Neural cell (in vitro differentiated cells): ENCODE results near the gene MAP1LC3B2. TPM values are rescaled to one million over a fixed set of nuclear protein-coding genes. Genes with fewer than 3 reads are reported as not detected.

ENCODE experiments used
- H2AFZ ChIP-seq: fragments of 200-600, 300-800 bp; sonication (generic), shearing (Covaris generic); 2 replicates; pipeline ENCODE4 v1.6.0; 2014; ENCODE audit warnings: low read depth, mild to moderate bottlenecking, antibody characterized with exemption, low read length, moderate library complexity
- H3F3A ChIP-seq: fragments of 200-600 bp; shearing (Covaris generic); 2 replicates; pipeline ENCODE4 v1.6.1; 2016; ENCODE audit warnings: mild to moderate bottlenecking, moderate library complexity, mixed read lengths, antibody characterized with exemption, low read length; ENCODE audit not compliant: insufficient read depth, poor library complexity, severe bottlenecking
- H3K27ac ChIP-seq: fragments of 200-600, 300-800 bp; sonication (generic), shearing (Covaris generic); 2 replicates; pipeline ENCODE4 v1.5.1; 2014; ENCODE audit warnings: mild to moderate bottlenecking, low read length, moderate library complexity
- H3K27me3 ChIP-seq: fragments of 300-800, 200-600 bp; sonication (generic), shearing (Covaris generic); 2 replicates; pipeline ENCODE4 v1.6.0; 2014; ENCODE audit warnings: mild to moderate bottlenecking, low read depth, low read length, moderate library complexity; ENCODE audit not compliant: insufficient read depth
- H3K36me3 ChIP-seq: fragments of 300-800, 200-600 bp; sonication (generic), shearing (Covaris generic); 2 replicates; pipeline ENCODE4 v1.5.1; 2014; ENCODE audit warnings: mild to moderate bottlenecking, antibody characterized with exemption, low read length, moderate library complexity; ENCODE audit not compliant: insufficient read depth
- H3K4me2 ChIP-seq: fragments of 300-800, 200-600 bp; sonication (generic), shearing (Covaris generic); 2 replicates; pipeline ENCODE4 v1.6.0; 2014; ENCODE audit warnings: mild to moderate bottlenecking, low read length
- H3K4me3 ChIP-seq: fragments of 300-800, 200-600 bp; sonication (generic), shearing (Covaris generic); 2 replicates; pipeline ENCODE4 v1.5.1; 2014; ENCODE audit warnings: mild to moderate bottlenecking, low read length, moderate library complexity
- H3K79me2 ChIP-seq: fragments of 200-600 bp; shearing (Covaris generic); replicated peaks from 2 replicates; pipeline ENCODE4 v1.6.0; 2014; ENCODE audit warnings: mild to moderate bottlenecking, low read length, moderate library complexity; ENCODE audit not compliant: insufficient read depth
- H3K9ac ChIP-seq: fragments of 300-800, 200-600 bp; sonication (generic), shearing (Covaris generic); 2 replicates; pipeline ENCODE4 v1.6.1; 2016; ENCODE audit warnings: mild to moderate bottlenecking, low read length, mixed read lengths
- H3K9me2 ChIP-seq: fragments of 200-600 bp; shearing (Covaris generic); 2 replicates; pipeline ENCODE4 v1.6.1; 2016; ENCODE audit warnings: mild to moderate bottlenecking, low read length, mixed read lengths; ENCODE audit not compliant: insufficient read depth
- H3K9me3 ChIP-seq: fragments of 200-600, 300-800 bp; sonication (generic), shearing (Covaris generic); 2 replicates; pipeline ENCODE4 v1.6.1; 2016; ENCODE audit warnings: mild to moderate bottlenecking, mixed run types, low read length, moderate library complexity, mixed read lengths
- H4K20me1 ChIP-seq: fragments of 200-600 bp; shearing (Covaris generic); 2 replicates; pipeline ENCODE4 v1.6.1; 2016; ENCODE audit warnings: mild to moderate bottlenecking, mixed run types; ENCODE audit not compliant: insufficient read depth
- EP300 ChIP-seq: fragments of 450-650 bp; conservative IDR thresholded peaks from 2 replicates; pipeline ENCODE4 v1.6.1; 2014; ENCODE audit warnings: antibody characterized with exemption, mild to moderate bottlenecking, moderate library complexity; ENCODE audit not compliant: poor library complexity, severe bottlenecking
- EZH2 ChIP-seq: fragments of 200-600, 300-800 bp; shearing (Covaris generic), sonication (generic); IDR thresholded peaks from 2 replicates; pipeline ENCODE4 v1.6.1; 2014; ENCODE audit warnings: antibody characterized with exemption, low read length, borderline replicate concordance, mild to moderate bottlenecking; ENCODE audit not compliant: insufficient read depth, poor library complexity, severe bottlenecking
- MXI1 ChIP-seq: fragments of 450-650 bp; conservative IDR thresholded peaks from 2 replicates; pipeline ENCODE4 v1.6.1; 2014; ENCODE audit warnings: antibody characterized with exemption, mild to moderate bottlenecking; ENCODE audit not compliant: poor library complexity, severe bottlenecking
- POLR2AphosphoS5 ChIP-seq: IDR thresholded peaks from 2 replicates; pipeline ENCODE4 v1.6.1; 2012
- RAD21 ChIP-seq: fragments of 450-650 bp; conservative IDR thresholded peaks from 2 replicates; pipeline ENCODE4 v1.6.1; 2014; ENCODE audit warnings: antibody characterized with exemption, mild to moderate bottlenecking, moderate library complexity
- SMC3 ChIP-seq: fragments of 450-650 bp; conservative IDR thresholded peaks from 2 replicates; pipeline ENCODE4 v1.6.1; 2014; ENCODE audit warnings: antibody characterized with exemption, mild to moderate bottlenecking, moderate library complexity; ENCODE audit not compliant: poor library complexity
- TAF1 ChIP-seq: IDR thresholded peaks from 2 replicates; pipeline ENCODE4 v1.6.1; 2012; ENCODE audit warnings: low read depth
- polyA plus RNA-seq: library from polyadenylated mRNA; depleted of rRNA; stranded (reverse); fragments of >200 nt; gene quantifications from 2 replicates; pipeline ENCODE4 v1.2.3, GENCODE V29; 2014
- TF ChIP-seq, protein P1 (sequence below): IDR thresholded peaks from 2 replicates; pipeline ENCODE4 v1.6.1; 2012; ENCODE audit warnings: borderline replicate concordance
- TF ChIP-seq, protein P2 (sequence below): fragments of 450-650 bp; IDR thresholded peaks from 2 replicates; pipeline ENCODE4 v1.5.1; 2014; ENCODE audit warnings: antibody characterized with exemption, mild to moderate bottlenecking, moderate library complexity; ENCODE audit not compliant: poor library complexity, severe bottlenecking

MAP1LC3B2 gene
- polyA plus RNA-seq, 1 donor from 2014 or later, result 3.9 TPM

DNA sequence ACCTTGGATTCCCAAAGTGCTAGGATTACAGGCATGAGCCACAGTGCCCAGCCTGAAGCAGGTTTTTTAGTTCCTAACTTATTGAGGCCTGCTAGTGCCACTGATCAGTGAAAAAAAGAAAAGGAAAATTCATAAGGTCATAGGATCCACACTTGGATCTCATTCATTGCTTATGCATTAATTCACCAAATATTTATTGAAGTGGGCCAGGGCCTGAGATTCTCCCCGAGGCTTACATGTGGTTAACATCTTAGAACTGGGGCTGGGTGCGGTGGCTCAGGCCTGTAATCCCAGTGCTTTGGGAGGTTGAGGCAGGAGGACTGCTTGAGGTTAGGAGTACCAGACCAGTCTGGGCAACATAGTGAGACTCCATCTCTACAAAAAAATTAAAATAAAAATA lies 29.5 kb upstream of the MAP1LC3B2 start:
- no peak overlapping the region for H3K9ac ChIP-seq
- H2AFZ ChIP-seq, result no peak overlapping the region
- H3K79me2 ChIP-seq, result no peaks in the 10 kb centered on the region
- no peaks in the 10 kb centered on the region for H3K9me2 ChIP-seq
- no peak overlapping the region for H3K27ac ChIP-seq
- no peaks in the 10 kb centered on the region for H4K20me1 ChIP-seq
- TF ChIP-seq EP300 (no peak), POLR2AphosphoS5 (no peak), EZH2 (no peak), RAD21 (no peak), MXI1 (no peak), SMC3 (no peak), TAF1 (no peak)
- TF ChIP-seq, protein P1, sequence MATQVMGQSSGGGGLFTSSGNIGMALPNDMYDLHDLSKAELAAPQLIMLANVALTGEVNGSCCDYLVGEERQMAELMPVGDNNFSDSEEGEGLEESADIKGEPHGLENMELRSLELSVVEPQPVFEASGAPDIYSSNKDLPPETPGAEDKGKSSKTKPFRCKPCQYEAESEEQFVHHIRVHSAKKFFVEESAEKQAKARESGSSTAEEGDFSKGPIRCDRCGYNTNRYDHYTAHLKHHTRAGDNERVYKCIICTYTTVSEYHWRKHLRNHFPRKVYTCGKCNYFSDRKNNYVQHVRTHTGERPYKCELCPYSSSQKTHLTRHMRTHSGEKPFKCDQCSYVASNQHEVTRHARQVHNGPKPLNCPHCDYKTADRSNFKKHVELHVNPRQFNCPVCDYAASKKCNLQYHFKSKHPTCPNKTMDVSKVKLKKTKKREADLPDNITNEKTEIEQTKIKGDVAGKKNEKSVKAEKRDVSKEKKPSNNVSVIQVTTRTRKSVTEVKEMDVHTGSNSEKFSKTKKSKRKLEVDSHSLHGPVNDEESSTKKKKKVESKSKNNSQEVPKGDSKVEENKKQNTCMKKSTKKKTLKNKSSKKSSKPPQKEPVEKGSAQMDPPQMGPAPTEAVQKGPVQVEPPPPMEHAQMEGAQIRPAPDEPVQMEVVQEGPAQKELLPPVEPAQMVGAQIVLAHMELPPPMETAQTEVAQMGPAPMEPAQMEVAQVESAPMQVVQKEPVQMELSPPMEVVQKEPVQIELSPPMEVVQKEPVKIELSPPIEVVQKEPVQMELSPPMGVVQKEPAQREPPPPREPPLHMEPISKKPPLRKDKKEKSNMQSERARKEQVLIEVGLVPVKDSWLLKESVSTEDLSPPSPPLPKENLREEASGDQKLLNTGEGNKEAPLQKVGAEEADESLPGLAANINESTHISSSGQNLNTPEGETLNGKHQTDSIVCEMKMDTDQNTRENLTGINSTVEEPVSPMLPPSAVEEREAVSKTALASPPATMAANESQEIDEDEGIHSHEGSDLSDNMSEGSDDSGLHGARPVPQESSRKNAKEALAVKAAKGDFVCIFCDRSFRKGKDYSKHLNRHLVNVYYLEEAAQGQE, result no peak
- TF ChIP-seq, protein P2, sequence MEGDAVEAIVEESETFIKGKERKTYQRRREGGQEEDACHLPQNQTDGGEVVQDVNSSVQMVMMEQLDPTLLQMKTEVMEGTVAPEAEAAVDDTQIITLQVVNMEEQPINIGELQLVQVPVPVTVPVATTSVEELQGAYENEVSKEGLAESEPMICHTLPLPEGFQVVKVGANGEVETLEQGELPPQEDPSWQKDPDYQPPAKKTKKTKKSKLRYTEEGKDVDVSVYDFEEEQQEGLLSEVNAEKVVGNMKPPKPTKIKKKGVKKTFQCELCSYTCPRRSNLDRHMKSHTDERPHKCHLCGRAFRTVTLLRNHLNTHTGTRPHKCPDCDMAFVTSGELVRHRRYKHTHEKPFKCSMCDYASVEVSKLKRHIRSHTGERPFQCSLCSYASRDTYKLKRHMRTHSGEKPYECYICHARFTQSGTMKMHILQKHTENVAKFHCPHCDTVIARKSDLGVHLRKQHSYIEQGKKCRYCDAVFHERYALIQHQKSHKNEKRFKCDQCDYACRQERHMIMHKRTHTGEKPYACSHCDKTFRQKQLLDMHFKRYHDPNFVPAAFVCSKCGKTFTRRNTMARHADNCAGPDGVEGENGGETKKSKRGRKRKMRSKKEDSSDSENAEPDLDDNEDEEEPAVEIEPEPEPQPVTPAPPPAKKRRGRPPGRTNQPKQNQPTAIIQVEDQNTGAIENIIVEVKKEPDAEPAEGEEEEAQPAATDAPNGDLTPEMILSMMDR, result no peak
- H3K4me2 ChIP-seq, result no peak overlapping the region
- H3F3A ChIP-seq, result no peaks in the 10 kb centered on the region
- no peaks in the 10 kb centered on the region for H3K27me3 ChIP-seq
- H3K36me3 ChIP-seq, result no peaks in the 10 kb centered on the region
- H3K4me3 ChIP-seq, result no peak overlapping the region
- no peaks in the 10 kb centered on the region for H3K9me3 ChIP-seq

DNA sequence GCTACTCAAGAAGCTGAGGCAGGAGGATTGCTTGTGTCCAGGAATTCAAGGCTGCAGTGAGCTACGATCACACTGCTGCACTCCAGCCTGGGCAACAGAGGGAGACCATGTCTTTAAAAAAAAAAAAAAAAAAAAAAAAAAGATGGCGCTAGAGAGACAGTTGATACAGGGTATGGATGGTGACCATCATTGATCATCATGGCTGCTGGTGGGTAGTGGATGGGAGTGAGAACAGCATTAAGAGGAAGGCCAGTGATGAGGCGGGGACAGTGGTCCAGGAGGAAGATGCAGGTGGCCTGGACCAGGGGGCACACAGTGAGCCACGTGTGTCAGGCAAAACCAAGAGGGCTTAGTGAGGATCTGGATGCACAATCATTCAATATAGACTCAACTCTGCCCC lies 26.8 kb upstream of the MAP1LC3B2 start:
- no peaks in the 10 kb centered on the region for H3K9me2 ChIP-seq
- no peaks in the 10 kb centered on the region for H3F3A ChIP-seq
- no peaks in the 10 kb centered on the region for H3K36me3 ChIP-seq
- no peaks in the 10 kb centered on the region for H3K9me3 ChIP-seq
- TF ChIP-seq EP300 (no peak), TAF1 (no peak)
- TF ChIP-seq, protein P1, result no peak
- TF ChIP-seq, protein P2, result peak; percentile 29
- H4K20me1 ChIP-seq, result no peaks in the 10 kb centered on the region
- no peak overlapping the region for H3K4me2 ChIP-seq
- peak overlapping the region; percentile 92 for H3K4me3 ChIP-seq
- H3K79me2 ChIP-seq, result no peaks in the 10 kb centered on the region
- no peaks in the 10 kb centered on the region for H3K27me3 ChIP-seq
- peak overlapping the region; percentile 96 for H3K9ac ChIP-seq
- peak overlapping the region; percentile 99 for H3K27ac ChIP-seq
- H2AFZ ChIP-seq, result peak overlapping the region; percentile 43
